Camera-type eye (tissue), 1 donor: ENCODE measurements around the gene PREX1. TPM values are rescaled to one million over a fixed set of nuclear protein-coding genes. Genes with fewer than 3 reads are reported as not detected.

Source experiments
- total RNA-seq: library from RNA; depleted of rRNA; stranded (reverse); fragments of >200 nt; gene quantifications from one replicate; pipeline ENCODE4 v1.2.3, GENCODE V29; 2014

Gene PREX1
- total RNA-seq: 60.2 TPM

DNA sequence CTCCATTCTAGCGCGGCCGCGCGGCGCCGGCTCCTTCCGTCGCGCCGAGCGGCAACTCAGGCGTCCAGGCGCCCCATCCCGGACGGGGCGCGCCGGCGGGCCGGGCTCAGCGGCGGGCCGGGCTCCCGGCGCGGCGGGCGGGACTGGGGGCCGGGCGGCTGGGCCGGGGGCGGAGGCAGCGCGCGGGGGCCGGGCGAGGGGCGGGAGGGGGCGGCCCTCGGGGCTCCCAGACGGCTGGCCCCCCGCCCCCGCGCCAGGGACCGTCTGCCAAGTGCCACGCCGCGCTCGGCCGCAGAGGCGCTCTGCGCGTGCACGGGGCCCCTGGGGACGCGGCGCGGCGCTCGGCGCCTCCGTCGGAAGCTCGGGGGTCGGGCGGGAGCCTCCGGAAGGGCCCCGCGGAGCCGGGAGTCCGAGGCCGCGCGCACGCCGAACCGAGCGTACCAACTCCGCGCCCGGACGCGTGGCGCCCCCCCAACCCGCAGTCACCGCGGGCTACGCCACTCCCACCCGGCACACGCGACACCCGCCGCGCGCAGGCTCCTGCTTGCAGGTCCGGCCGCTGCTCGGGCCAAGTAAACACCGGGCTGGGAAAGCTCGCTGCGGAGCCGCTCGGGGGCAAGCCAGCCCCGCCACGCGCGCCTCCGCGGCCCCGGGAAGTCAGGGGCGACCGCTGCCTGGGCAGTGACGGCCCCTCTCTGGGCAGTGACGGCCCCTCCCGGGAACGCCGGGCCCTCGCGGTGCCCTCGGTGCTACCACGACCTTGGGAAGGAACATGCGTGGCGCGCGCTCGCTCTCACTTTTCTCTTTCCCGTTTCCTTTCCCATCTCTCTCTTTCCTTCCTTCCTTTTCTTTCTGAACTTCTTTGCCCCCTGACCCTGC, at the start of gene PREX1:
PREX1 (minus strand) TSS at position 145 of the 879 bp plus-strand sequence; CDS start at position 6, 139 bp downstream.

Other genes with a start within 250 kb of the PREX1 start
- gene ARFGEF2, start 93.7 kb upstream of the PREX1 start, total RNA-seq: 36.6 TPM
- gene CSE1L, start 218.3 kb upstream of the PREX1 start, total RNA-seq: 88.4 TPM